HepG2 (cell line): ENCODE results near the gene TSPAN9. TPM values are rescaled to one million over a fixed set of nuclear protein-coding genes. Genes with fewer than 3 reads are reported as not detected.

ENCODE experiments used
- ATAC-seq: fragments of 200-7000 bp; cut with Tn5 transposase; 3 replicates; pipeline ENCODE4 v1.9.1; 2020; ENCODE audit warnings: mild to moderate bottlenecking, moderate library complexity
- BruUV-seq: library from RNA; stranded (reverse); fragments of 400-500 nt; replicated peaks from 2 replicates; lab custom pipeline; 2021; lab: Mats Ljungman, UMichigan
- CTCF ChIA-PET: fragments of 300-600 bp; formaldehyde crosslinking; extraction: SDS; loops from one replicate; lab custom pipeline; 2021; ENCODE audit warnings: low total read pairs, inconsistent platforms, low intra/inter-chr PET ratio; lab: Yijun Ruan, JAX
- POLR2A ChIA-PET: fragments of 350-600 bp; sonication (Branson Sonifier 250); formaldehyde crosslinking; loops from one replicate; lab custom pipeline; 2020; ENCODE audit warnings: antibody characterized with exemption, inconsistent platforms; lab: Yijun Ruan, JAX
- DNase-seq: peaks from one replicate; pipeline ENCODE4 v3.0.0-alpha.2; 2015; ENCODE audit warnings: low spot score
- FAIRE-seq: peaks from 3 replicates; lab custom pipeline; 2011; peaks lifted over from hg19 to GRCh38; lab: Jason Lieb, UNC
- H2AFZ ChIP-seq: one replicate; pipeline ENCODE4 v1.6.1; 2011; ENCODE audit warnings: low read length, inconsistent platforms
- H3K27ac ChIP-seq: fragments of 300-600 bp; 3 replicates; pipeline ENCODE4 v1.8.0; 2011; ENCODE audit warnings: mixed run types, mild to moderate bottlenecking, mixed read lengths, low read length, inconsistent platforms; ENCODE audit not compliant: insufficient read depth; ENCODE audit errors: extremely low read length
- H3K27me3 ChIP-seq, 2 experiments: fragments of 200-600 bp in 1 of 2; 2 replicates in 1 of 2; 3 replicates in 1 of 2; pipeline versions ENCODE4 v1.6.0 to v1.8.0; 2011; ENCODE audit warnings: low read length in 2 of 2, mild to moderate bottlenecking in 2 of 2, moderate library complexity in 2 of 2, inconsistent platforms in 1 of 2; ENCODE audit not compliant: insufficient read depth in 2 of 2, control insufficient read depth in 1 of 2
- H3K36me3 ChIP-seq, 2 experiments: fragments of 200-600 bp in 1 of 2; replicated peaks in 1 of 2; 2 replicates in 1 of 2; 3 replicates in 1 of 2; pipeline versions ENCODE4 v1.5.1 to v1.8.0; 2011; ENCODE audit warnings: low read length in 2 of 2, inconsistent platforms in 1 of 2; ENCODE audit not compliant: insufficient read depth in 2 of 2, control insufficient read depth in 1 of 2
- H3K4me1 ChIP-seq: 2 replicates; pipeline ENCODE4 v1.5.1; 2012; ENCODE audit warnings: low read length, inconsistent platforms; ENCODE audit not compliant: insufficient read depth
- H3K4me2 ChIP-seq: 2 replicates; pipeline ENCODE4 v1.6.0; 2011; ENCODE audit warnings: low read depth, low read length, inconsistent platforms
- H3K4me3 ChIP-seq, 3 experiments: fragments of 200-600 bp in 1 of 3; sonication (generic), shearing (Covaris generic) in 1 of 3; replicated peaks in 1 of 3; 2 replicates each; pipeline ENCODE4 v1.5.1; 2011 to 2016; ENCODE audit warnings: low read length in 3 of 3, inconsistent platforms in 2 of 3, low read depth in 2 of 3, mild to moderate bottlenecking in 2 of 3, control low read depth in 1 of 3, mixed read lengths in 1 of 3; ENCODE audit not compliant: insufficient read depth in 1 of 3
- H3K79me2 ChIP-seq: one replicate; pipeline ENCODE4 v1.6.1; 2011; ENCODE audit warnings: low read length, inconsistent platforms; ENCODE audit not compliant: insufficient read depth
- H3K9ac ChIP-seq: 2 replicates; pipeline ENCODE4 v1.6.0; 2011; ENCODE audit warnings: mild to moderate bottlenecking, low read depth, low read length, inconsistent platforms; ENCODE audit not compliant: insufficient read depth
- H3K9me3 ChIP-seq: 2 replicates; pipeline ENCODE4 v1.5.1; 2012; ENCODE audit warnings: mild to moderate bottlenecking, low read length
- H4K20me1 ChIP-seq: 2 replicates; pipeline ENCODE4 v1.6.0; 2011; ENCODE audit warnings: inconsistent platforms, mild to moderate bottlenecking, low read length, moderate library complexity; ENCODE audit not compliant: insufficient read depth
- DZIP1 ChIP-seq: sonication (generic); formaldehyde crosslinking; IDR thresholded peaks from 2 replicates; pipeline ENCODE4 v1.5.0; 2020; ENCODE audit warnings: mild to moderate bottlenecking, missing genetic modification reagents
- HNF1B ChIP-seq: sonication (generic); formaldehyde crosslinking; IDR thresholded peaks from 2 replicates; pipeline ENCODE4 v1.5.1; 2020; ENCODE audit warnings: mild to moderate bottlenecking, moderate library complexity, missing genetic modification reagents
- HOXA9 ChIP-seq: sonication (generic); formaldehyde crosslinking; IDR thresholded peaks from 2 replicates; pipeline ENCODE4 v1.8.1; 2022; ENCODE audit warnings: missing genetic modification reagents, mild to moderate bottlenecking, moderate library complexity, borderline replicate concordance
- MYC ChIP-seq: sonication (generic); formaldehyde crosslinking; IDR thresholded peaks from 2 replicates; pipeline ENCODE4 v1.9.0; 2021; ENCODE audit warnings: missing genetic modification reagents, borderline replicate concordance
- ZNF33A ChIP-seq: sonication (generic); formaldehyde crosslinking; IDR thresholded peaks from 2 replicates; pipeline ENCODE4 v1.5.1; 2020; ENCODE audit warnings: missing genetic modification reagents, mild to moderate bottlenecking, moderate library complexity, borderline replicate concordance
- WGBS: methylation state at CpG from one replicate; pipeline ENCODE4 v1.1.6; 2017; ENCODE audit warnings: low lambda C conversion rate; 5-methylcytosine and 5-hydroxymethylcytosine counted together
- in situ Hi-C: cut with HindIII; loops from 2 replicates; pipeline ENCODE4 v1.10.0; 2017; ENCODE audit warnings: low pct_unique_long_range_greater_than_20kb; ENCODE audit not compliant: extremely low pct_ligation_motif_present
- intact Hi-C: fragments of 100-400 bp; cut with micrococcal nuclease; formaldehyde crosslinking; loops from one replicate; pipeline ENCODE4 v1.10.0; 2022; ENCODE audit not compliant: unreplicated experiment
- polyA plus RNA-seq, 8 experiments: library from polyadenylated mRNA; depleted of rRNA in 3 of 8; stranded (reverse) in 7 of 8; unstranded in 1 of 8; fragments of >200 nt; fragmentation: Illumina TruSeq in 4 of 8; extraction: Trizol in 4 of 8; gene quantifications; 2 replicates each; pipeline versions ENCODE4 v1.2.1 to v1.2.3, GENCODE V29; 2011 to 2016; ENCODE audit warnings: low read depth in 4 of 8, missing spikeins in 1 of 8, mixed read lengths in 1 of 8; ENCODE audit not compliant: insufficient read depth in 1 of 8
- total RNA-seq, 5 experiments: library from RNA; depleted of rRNA; stranded (reverse); fragments of >200 nt; fragmentation: Illumina TruSeq; extraction: Trizol; gene quantifications; 2 replicates each; pipeline ENCODE4 v1.2.3, GENCODE V29; 2016; ENCODE audit warnings: low read depth in 1 of 5

The TSPAN9 gene
- total and polyA plus RNA-seq, 2 of the 13 experiments (the other 11 are each of a cell fraction or from before 2014, with no cell fraction given) = 18.1 to 42.3 TPM

DNA sequence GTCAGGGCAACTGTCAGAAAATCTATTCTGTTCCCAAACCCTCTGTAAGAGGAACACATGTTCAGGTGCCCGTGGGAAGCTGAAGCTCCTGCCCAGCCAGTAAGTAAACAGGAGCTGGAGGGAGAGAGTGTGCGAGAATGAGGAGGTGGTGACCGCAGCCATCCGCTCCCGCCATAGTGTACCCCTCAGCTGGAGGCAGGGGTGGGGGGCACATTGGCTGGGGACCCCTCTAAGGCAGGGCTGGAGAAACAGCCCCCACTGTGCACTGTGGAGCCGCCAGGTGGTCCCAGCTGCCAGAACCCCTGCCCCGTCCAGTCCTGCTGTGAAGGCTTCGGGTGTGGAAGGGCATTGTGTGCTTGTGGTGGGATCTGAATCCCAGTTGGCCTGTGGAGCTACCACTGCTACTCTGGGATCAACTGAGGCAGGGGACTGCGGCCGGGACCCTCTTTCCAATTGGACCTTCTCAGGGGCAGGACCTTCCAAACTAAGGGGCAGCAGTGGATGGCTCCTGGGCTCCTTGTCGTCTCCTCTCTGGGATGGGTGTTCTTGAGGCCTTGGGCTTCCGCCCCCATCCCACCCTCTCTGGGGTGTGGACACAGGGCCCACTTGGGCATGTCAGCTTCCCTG is 59.6 kb downstream of the TSPAN9 start (continued):
- no peak for TF ChIP-seq DZIP1 (CRISPR knock-in tag)
- no peak for TF ChIP-seq MYC
- TF ChIP-seq HOXA9 (CRISPR knock-in tag) = no peak

DNA sequence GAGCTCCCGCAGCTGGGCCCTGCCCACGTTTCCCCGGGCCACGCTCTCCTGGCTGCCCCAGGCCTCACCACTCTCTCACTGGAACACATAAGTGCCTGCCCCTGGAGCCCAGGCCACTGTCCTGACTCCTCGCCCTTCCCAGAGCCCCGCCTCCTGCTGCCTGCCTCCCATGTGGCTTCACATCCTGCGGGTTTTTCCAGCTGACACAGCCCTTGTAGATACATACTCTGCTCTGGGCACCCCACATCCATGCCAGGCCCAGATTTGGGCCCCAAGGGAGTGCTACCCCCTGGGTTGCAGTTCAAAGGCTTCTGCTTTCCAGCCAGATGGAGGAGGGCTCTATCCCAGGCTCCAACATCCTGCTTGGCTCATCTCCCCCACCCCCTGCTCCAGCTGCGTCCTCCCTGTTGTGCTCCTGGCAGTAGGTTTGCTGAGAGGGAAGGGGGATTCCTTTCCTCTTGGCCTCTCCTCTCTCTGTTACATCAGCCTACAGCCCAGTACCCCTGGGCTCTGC is 60.1 kb downstream of the TSPAN9 start:
- FAIRE-seq = no peak
- Histone ChIP-seq H4K20me1 (peaks cover 17% of the 10 kb centered on the region), H3K36me3 (peaks cover 0 to 3% of the 10 kb centered on the region in 2 experiments; a peak in 2 of 5 replicates), H3K4me3 (no peak overlapping the region), H3K9ac (no peak overlapping the region), H3K79me2 (peaks cover 2% of the 10 kb centered on the region), H3K27me3 (no peaks in the 10 kb centered on the region), H2AFZ (no peak overlapping the region), H3K4me1 (no peaks in the 10 kb centered on the region), H3K27ac (no peak overlapping the region), H3K4me2 (no peak overlapping the region), H3K9me3 (no peaks in the 10 kb centered on the region)
- intact Hi-C loops = no loop called here
- no peak for DNase-seq
- in situ Hi-C loops = loop anchor here (5.0 kb wide), 1 partner anchor 65 kb away; no protein-coding TSS in a partner anchor
- ATAC-seq = no peak
- BruUV-seq = no TSS peak
- TF ChIP-seq HNF1B (CRISPR knock-in tag) (no peak), ZNF33A (no peak)
- WGBS = 100% methylated on average over 8 of the region's 8 CpGs
- POLR2A ChIA-PET = no interaction called here
- CTCF ChIA-PET = no interaction called here
